ENCODE data around the gene OGFOD1.

Gene OGFOD1

GRCh38 chr16:56421976-56422669, 29.2 kb upstream of the OGFOD1 start:
- no peak for TF ChIP-seq CTCF (IDR thresholded peaks at IDR 0.05; ENCODE audit: low read length, missing control alignments)
- no peak for DNase-seq (ENCODE audit: low read depth)
- no peak overlapping the region for H3K4me3 ChIP-seq (replicated peaks; ENCODE audit: low read depth, low read length)

- TF ChIP-seq CTCF (IDR thresholded peaks at IDR 0.05; ENCODE audit: low read length, missing control alignments) = no peak
- DNase-seq (ENCODE audit: low read depth) = no peak
- peak overlapping the region; percentile 1 for H3K4me3 ChIP-seq (replicated peaks; ENCODE audit: low read depth, low read length)
Measured at GRCh38 chr16:56422896-56423441, 28.4 kb upstream of the OGFOD1 start.

GRCh38 chr16:56423584-56424403, 27.6 kb upstream of the OGFOD1 start:
- TF ChIP-seq CTCF (IDR thresholded peaks at IDR 0.05; ENCODE audit: low read length, missing control alignments) = no peak
- H3K4me3 ChIP-seq (replicated peaks; ENCODE audit: low read depth, low read length) = peak overlapping the region; percentile 75
- no peak for DNase-seq (ENCODE audit: low read depth)

GRCh38 chr16:56424404-56424764, 27.0 kb upstream of the OGFOD1 start:
- peak overlapping the region; percentile 75 for H3K4me3 ChIP-seq (replicated peaks; ENCODE audit: low read depth, low read length)
- no peak for DNase-seq (ENCODE audit: low read depth)
- TF ChIP-seq CTCF (IDR thresholded peaks at IDR 0.05; ENCODE audit: low read length, missing control alignments) = no peak

GRCh38 chr16:56424791-56425438, 26.4 kb upstream of the OGFOD1 start:
- TF ChIP-seq CTCF (IDR thresholded peaks at IDR 0.05; ENCODE audit: low read length, missing control alignments) = no peak
- no peak for DNase-seq (ENCODE audit: low read depth)
- H3K4me3 ChIP-seq (replicated peaks; ENCODE audit: low read depth, low read length) = peak overlapping the region; percentile 75

- no peak for TF ChIP-seq CTCF (IDR thresholded peaks at IDR 0.05; ENCODE audit: low read length, missing control alignments)
Measured at GRCh38 chr16:56425439-56425832, 25.9 kb upstream of the OGFOD1 start, which contains the start of gene AMFR. AMFR (minus strand) TSS chr16:56425545; CDS start chr16:56425327, 218 bp downstream.

More at GRCh38 chr16:56425439-56425832, 25.9 kb upstream of the OGFOD1 start, which contains the start of gene AMFR:
- peak; percentile 80 for DNase-seq (ENCODE audit: low read depth)
- peak within 1 kb of the TSS; percentile 75 for H3K4me3 ChIP-seq (replicated peaks; ENCODE audit: low read depth, low read length)

Measured in fibroblast of pulmonary artery (primary cell).